GM10248 (cell line): ENCODE data around the gene ZNF554.
A peak's percentile ranks its signal among the peaks of the same experiment; 100 is the strongest.

ENCODE experiments used
- CTCF ChIA-PET: fragments of 300-600 bp; sonication (Branson Sonifier 250); formaldehyde crosslinking; extraction: SDS; loops from one replicate; lab custom pipeline; 2021; ENCODE audit warnings: antibody characterized with exemption; lab: Yijun Ruan, JAX
- POLR2A ChIA-PET: fragments of 350-650 bp; sonication (Branson Sonifier 250); formaldehyde crosslinking; extraction: SDS; loops from one replicate; lab custom pipeline; 2020; ENCODE audit warnings: antibody characterized with exemption; lab: Yijun Ruan, JAX
- DNase-seq: peaks from one replicate; pipeline ENCODE4 v3.0.0; 2012; ENCODE audit errors: extremely low spot score
- CTCF ChIP-seq: IDR thresholded peaks from 2 replicates; pipeline ENCODE4 v1.5.1; 2012; ENCODE audit warnings: mild to moderate bottlenecking, low read depth; ENCODE audit errors: extremely low read depth, missing control alignments, control extremely low read depth

The ZNF554 gene

GRCh38 chr19:2782936-2783780, 36.5 kb upstream of the ZNF554 start, which contains the start of gene SGTA:
TSS of gene SGTA (minus strand) at chr19:2783273. CDS start at chr19:2769068, 14,205 bp downstream.
- ChIA-PET POLR2A (interaction anchor here (0.6 to 1.4 kb wide), 2 partner anchors 167 to 307 kb away, joined by 3 to 10 read pairs; partner anchors contain the start of gene GADD45B), CTCF (interaction anchor here (0.8 to 4.2 kb wide), 10 partner anchors 9 to 321 kb away, joined by 3 to 11 read pairs (median 4); partner anchors contain the start of gene ZNF554)
- DNase-seq: peak; percentile 98
- TF ChIP-seq CTCF: peak; percentile 33

- DNase-seq: no peak
- no peak for TF ChIP-seq CTCF
- CTCF ChIA-PET: interaction anchor here (0.8 to 4.2 kb wide), 10 partner anchors 8 to 320 kb away, joined by 3 to 11 read pairs (median 4); partner anchors contain the start of gene ZNF554
- POLR2A ChIA-PET: interaction anchor here (0.6 to 1.4 kb wide), 2 partner anchors 167 to 308 kb away, joined by 3 to 10 read pairs; partner anchors contain the start of gene GADD45B
Observed at GRCh38 chr19:2783781-2784145, 35.9 kb upstream of the ZNF554 start.

GRCh38 chr19:2785244-2785997, 34.2 kb upstream of the ZNF554 start, which contains the start of gene THOP1:
TSS of gene THOP1 (plus strand) at chr19:2785503. CDS start at chr19:2785663, 160 bp downstream.
- TF ChIP-seq CTCF: no peak
- ChIA-PET CTCF (interaction anchor here (1.0 to 1.4 kb wide), 2 partner anchors 137 to 165 kb away, joined by 4 to 6 read pairs; no protein-coding TSS in a partner anchor), POLR2A (interaction anchor here (1.0 to 1.1 kb wide), 2 partner anchors 165 to 310 kb away, joined by 3 to 5 read pairs; partner anchors contain the start of gene GADD45B)
- DNase-seq: peak; percentile 98

- DNase-seq: no peak
- ChIA-PET POLR2A (no interaction called here), CTCF (interaction anchor here (1.0 kb wide), 1 partner anchor 12 kb away, joined by 3 read pairs; no protein-coding TSS in a partner anchor)
- no peak for TF ChIP-seq CTCF
Observed at GRCh38 chr19:2787115-2787514, 32.6 kb upstream of the ZNF554 start.

GRCh38 chr19:2788237-2788636, 31.4 kb upstream of the ZNF554 start:
- POLR2A ChIA-PET: no interaction called here
- TF ChIP-seq CTCF: no peak
- CTCF ChIA-PET: interaction anchor here (1.7 kb wide), 1 partner anchor 38 kb away, joined by 3 read pairs; no protein-coding TSS in a partner anchor
- no peak for DNase-seq

- TF ChIP-seq CTCF: no peak
- ChIA-PET CTCF (interaction anchor here (0.9 kb wide), 1 partner anchor 97 kb away, joined by 3 read pairs; no protein-coding TSS in a partner anchor), POLR2A (interaction anchor here (0.7 kb wide), 1 partner anchor 52 kb away, joined by 4 read pairs; no protein-coding TSS in a partner anchor)
- no peak for DNase-seq
Observed at GRCh38 chr19:2790194-2790556, 29.5 kb upstream of the ZNF554 start.
